ENCODE data around the gene OS9. TPM values are rescaled to one million over a fixed set of nuclear protein-coding genes. Genes with fewer than 3 reads are reported as not detected.

OS9 gene
- total RNA-seq, 2 donors from 2014 or later = 310 to 322 TPM

Small RNA genes within 50 kb of the gene (microRNA-seq; reads per million reads assigned to microRNA genes)
- 0 reads per million in 2 donors for gene MIR6759

Other genes with a start within 250 kb of the OS9 start
- gene INHBE, start 238.8 kb upstream of the OS9 start, total RNA-seq = not detected
- gene GLI1, start 234.3 kb upstream of the OS9 start, total RNA-seq = 1 to 10 TPM; 1.8 to 1.9 TPM
- gene ARHGAP9, start 214.3 kb upstream of the OS9 start, total RNA-seq = 10 to 100 TPM in 1 of 2 donors, 1 to 10 TPM in 1; 6.4 to 11.4 TPM
- 100 to 1,000 TPM in 1 of 2 donors, 10 to 100 TPM in 1; 89.3 to 125 TPM for gene MARS1, start 206.1 kb upstream of the OS9 start, total RNA-seq
- 10 to 100 TPM; 19.8 to 20.5 TPM for gene DDIT3, start 173.6 kb upstream of the OS9 start, total RNA-seq
- gene MBD6, start 171.3 kb upstream of the OS9 start, total RNA-seq = 100 to 1,000 TPM; 104 to 116 TPM
- 100 to 1,000 TPM; 139 to 151 TPM for gene DCTN2, start 146.9 kb upstream of the OS9 start, total RNA-seq
- gene KIF5A, start 144.1 kb upstream of the OS9 start, total RNA-seq = 1 to 10 TPM in 1 of 2 donors, under 1 TPM in 1; 0.85 to 1.3 TPM
- 10 to 100 TPM; 63.5 to 67.9 TPM for gene PIP4K2C, start 102.9 kb upstream of the OS9 start, total RNA-seq
- gene DTX3, start 89.3 kb upstream of the OS9 start, total RNA-seq = 10 to 100 TPM in 1 of 2 donors, 1 to 10 TPM in 1; 3.7 to 10.2 TPM
- 10 to 100 TPM in 1 of 2 donors, 1 to 10 TPM in 1; 3.1 to 14.9 TPM for gene ARHGEF25, start 82.7 kb upstream of the OS9 start, total RNA-seq
- under 1 TPM; 0.34 to 0.98 TPM for gene B4GALNT1, start 60.9 kb upstream of the OS9 start, total RNA-seq
- 1 to 10 TPM in 1 of 2 donors, under 1 TPM in 1; 0.92 to 1.5 TPM for gene AGAP2, start 44.6 kb downstream of the OS9 start, total RNA-seq
- 10 to 100 TPM; 28.9 to 40.6 TPM for gene TSPAN31, start 50.9 kb downstream of the OS9 start, total RNA-seq
- gene CDK4, start 58.2 kb downstream of the OS9 start, total RNA-seq = 10 to 100 TPM; 38.4 to 46.0 TPM
- gene MARCHF9, start 61.0 kb downstream of the OS9 start, total RNA-seq = 10 to 100 TPM; 12.2 to 13.1 TPM
- 1 to 10 TPM in 1 of 2 donors, under 1 TPM in 1; 0.87 to 1.7 TPM for gene CYP27B1, start 72.9 kb downstream of the OS9 start, total RNA-seq
- gene METTL1, start 78.0 kb downstream of the OS9 start, total RNA-seq = 10 to 100 TPM in 1 of 2 donors, 1 to 10 TPM in 1; 9.3 to 11.6 TPM
- 1 to 10 TPM; 4.8 to 6.8 TPM for gene EEF1AKMT3, start 78.5 kb downstream of the OS9 start, total RNA-seq
- 10 to 100 TPM; 25.3 to 31.8 TPM for gene TSFM, start 88.7 kb downstream of the OS9 start, total RNA-seq
- gene AVIL, start 124.6 kb downstream of the OS9 start, total RNA-seq = 1 to 10 TPM; 7.5 to 7.7 TPM
- 100 to 1,000 TPM; 152 to 254 TPM for gene CTDSP2, start 152.6 kb downstream of the OS9 start, total RNA-seq
- 10 to 100 TPM; 13.9 to 16.1 TPM for gene ATP23, start 247.4 kb downstream of the OS9 start, total RNA-seq

Measured in left colon (tissue), 2 donors.